NB4 (cell line): Measurements from ENCODE around the gene TRMT2A.

Source experiments
- POLR2A ChIP-seq: IDR thresholded peaks from 2 replicates; pipeline ENCODE4 v1.6.1; 2011; ENCODE audit warnings: mild to moderate bottlenecking; ENCODE audit not compliant: insufficient read length; ENCODE audit errors: extremely low read depth
- TF ChIP-seq, protein P1 (sequence below): IDR thresholded peaks from one replicate; pipeline ENCODE4 v1.5.1; 2012; ENCODE audit warnings: low read depth, low read length

DNA sequence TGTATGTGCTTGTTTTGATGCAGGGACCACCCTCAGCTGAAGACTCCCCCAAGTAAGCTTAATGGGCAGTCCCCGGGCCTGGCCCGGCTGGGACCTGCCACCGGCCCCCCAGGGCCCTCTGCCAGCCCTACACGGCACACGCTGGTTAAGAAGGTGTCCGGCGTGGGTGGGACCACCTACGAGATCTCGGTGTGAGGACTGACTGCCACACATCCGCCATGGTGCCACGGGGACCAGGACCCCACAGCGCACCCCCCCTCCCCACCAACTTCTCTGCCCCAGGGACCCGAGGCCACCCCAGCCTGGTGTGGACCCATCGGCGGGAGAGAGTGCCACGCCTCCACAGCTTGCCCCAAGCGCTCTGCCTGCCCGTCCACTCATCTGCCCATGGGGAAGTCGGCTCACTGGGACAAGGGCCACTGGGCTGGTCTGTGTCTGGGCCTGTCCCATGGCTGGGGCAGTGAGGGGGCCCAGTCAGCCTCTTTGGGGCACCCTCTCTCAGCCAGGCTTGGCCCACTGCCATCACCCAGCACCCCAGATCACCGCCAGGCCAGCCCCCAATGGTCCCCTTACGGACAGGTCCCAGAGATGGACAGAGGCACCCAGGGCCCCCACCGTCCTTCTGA, 28.3 kb upstream of the TRMT2A start:
- TF ChIP-seq, protein P1, sequence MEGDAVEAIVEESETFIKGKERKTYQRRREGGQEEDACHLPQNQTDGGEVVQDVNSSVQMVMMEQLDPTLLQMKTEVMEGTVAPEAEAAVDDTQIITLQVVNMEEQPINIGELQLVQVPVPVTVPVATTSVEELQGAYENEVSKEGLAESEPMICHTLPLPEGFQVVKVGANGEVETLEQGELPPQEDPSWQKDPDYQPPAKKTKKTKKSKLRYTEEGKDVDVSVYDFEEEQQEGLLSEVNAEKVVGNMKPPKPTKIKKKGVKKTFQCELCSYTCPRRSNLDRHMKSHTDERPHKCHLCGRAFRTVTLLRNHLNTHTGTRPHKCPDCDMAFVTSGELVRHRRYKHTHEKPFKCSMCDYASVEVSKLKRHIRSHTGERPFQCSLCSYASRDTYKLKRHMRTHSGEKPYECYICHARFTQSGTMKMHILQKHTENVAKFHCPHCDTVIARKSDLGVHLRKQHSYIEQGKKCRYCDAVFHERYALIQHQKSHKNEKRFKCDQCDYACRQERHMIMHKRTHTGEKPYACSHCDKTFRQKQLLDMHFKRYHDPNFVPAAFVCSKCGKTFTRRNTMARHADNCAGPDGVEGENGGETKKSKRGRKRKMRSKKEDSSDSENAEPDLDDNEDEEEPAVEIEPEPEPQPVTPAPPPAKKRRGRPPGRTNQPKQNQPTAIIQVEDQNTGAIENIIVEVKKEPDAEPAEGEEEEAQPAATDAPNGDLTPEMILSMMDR: no peak
- TF ChIP-seq POLR2A: no peak
